RPMI8226 (cell line): ENCODE results near the gene ZBTB45.
"Not testable (repeated sequence)": the region's sequence is repeated elsewhere in the genome, so short reads cannot be mapped to it uniquely, and the experiment has no call there.

ENCODE experiments used
- DNase-seq: peaks from one replicate; pipeline ENCODE4 v3.0.0-alpha.2; 2015

Gene ZBTB45

GRCh38 chr19:58510084-58510862, 9.3 kb downstream of the ZBTB45 start:
- DNase-seq, result no peak

- no peak for DNase-seq
These were observed 9.9 kb downstream of the ZBTB45 start for GRCh38 chr19:58509731-58510083.

GRCh38 chr19:58507602-58508223, 11.9 kb downstream of the ZBTB45 start:
- not testable (repeated sequence) for DNase-seq

- no peak for DNase-seq
These were observed 19.4 kb downstream of the ZBTB45 start for GRCh38 chr19:58500242-58500641.

- peak; percentile 100 for DNase-seq
These were observed 20.3 kb downstream of the ZBTB45 start for GRCh38 chr19:58499021-58499927.

GRCh38 chr19:58498316-58499020, 21.1 kb downstream of the ZBTB45 start:
- no peak for DNase-seq

- DNase-seq, result no peak
These were observed 21.9 kb downstream of the ZBTB45 start for GRCh38 chr19:58497634-58498170.

GRCh38 chr19:58492265-58492664, 27.3 kb downstream of the ZBTB45 start:
- DNase-seq, result no peak

- no peak for DNase-seq
These were observed 28.2 kb downstream of the ZBTB45 start for GRCh38 chr19:58491393-58491792.

- DNase-seq, result not testable (repeated sequence)
These were observed 35.3 kb downstream of the ZBTB45 start for GRCh38 chr19:58484349-58484748.

GRCh38 chr19:58483776-58484175, 35.8 kb downstream of the ZBTB45 start:
- no peak for DNase-seq

GRCh38 chr19:58482372-58482771, 37.2 kb downstream of the ZBTB45 start:
- DNase-seq, result no peak

GRCh38 chr19:58480831-58481230, 38.8 kb downstream of the ZBTB45 start:
- no peak for DNase-seq

- no peak for DNase-seq
These were observed 39.2 kb downstream of the ZBTB45 start for GRCh38 chr19:58480481-58480830.

- DNase-seq, result no peak
These were observed 39.7 kb downstream of the ZBTB45 start for GRCh38 chr19:58479736-58480480.

GRCh38 chr19:58479303-58479702, 40.3 kb downstream of the ZBTB45 start:
- DNase-seq, result no peak

GRCh38 chr19:58477871-58478270, 41.7 kb downstream of the ZBTB45 start:
- DNase-seq, result no peak

- no peak for DNase-seq
These were observed 42.5 kb downstream of the ZBTB45 start for GRCh38 chr19:58477130-58477529.

GRCh38 chr19:58476498-58477015, 43.1 kb downstream of the ZBTB45 start:
- no peak for DNase-seq

GRCh38 chr19:58475714-58476497, 43.7 kb downstream of the ZBTB45 start, which contains the start of gene ZNF446:
Gene ZNF446 (plus strand): TSS chr19:58476352. CDS start chr19:58477219, 867 bp downstream.
- peak; percentile 96 for DNase-seq
